Activated naive CD4-positive, alpha-beta T cell treated with anti-CD3 and anti-CD28 coated beads, Interleukin-2, amount 50 U/mL, for 72 hours (primary cell): ENCODE data around the gene RSRC1. TPM values are rescaled to one million over a fixed set of nuclear protein-coding genes. Genes with fewer than 3 reads are reported as not detected.

Source experiments
- ATAC-seq, 2 donors: fragments of 150-1000 bp; cut with Tn5 transposase; 2 replicates each; pipeline ENCODE4 v1.10.0; 2021; ENCODE audit warnings: mild to moderate bottlenecking in 2 of 2, moderate library complexity in 2 of 2
- DNase-seq, 2 donors: peaks; one replicate each; pipeline ENCODE4 v3.0.0; 2021 to 2022; ENCODE audit warnings: low spot score in 2 of 2
- H3K27ac Mint-ChIP-seq, 2 donors: one replicate each; pipeline ENCODE4 v1.8.0; 2022; ENCODE audit warnings: mild to moderate bottlenecking in 2 of 2, mixed read lengths in 2 of 2
- H3K36me3 Mint-ChIP-seq, 2 donors: one replicate each; pipeline ENCODE4 v1.8.0; 2022; ENCODE audit warnings: mixed read lengths in 2 of 2
- H3K9me3 Mint-ChIP-seq, 2 donors: one replicate each; pipeline ENCODE4 v1.8.0; 2022; ENCODE audit warnings: mixed read lengths in 2 of 2
- total RNA-seq, 2 donors: library from RNA; stranded (reverse); gene quantifications; one replicate each; pipeline ENCODE4 v1.2.3, GENCODE V29; 2022

RSRC1 gene
- total RNA-seq, 2 donors from 2014 or later = 25.1 to 47.3 TPM

DNA sequence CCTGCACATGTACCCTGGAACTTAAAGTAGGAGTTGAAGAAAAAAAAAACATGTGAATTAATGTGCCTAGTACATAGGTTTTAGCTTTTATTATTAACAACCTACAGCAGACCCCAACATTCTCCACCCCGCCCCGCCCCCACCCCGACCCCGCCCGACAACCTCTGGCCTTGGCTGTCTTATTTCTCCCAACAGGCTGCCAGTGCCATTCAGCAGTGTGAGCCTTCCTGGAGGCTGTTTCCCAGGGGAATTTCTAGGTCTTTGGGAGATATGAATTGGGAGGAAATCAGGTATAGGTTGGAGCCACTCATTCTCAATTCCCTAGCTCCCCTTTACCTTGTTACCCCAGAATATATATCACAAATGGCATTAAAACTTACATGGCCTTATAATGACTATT is 452.8 kb downstream of the RSRC1 start:
- ATAC-seq (no peak), DNase-seq (no peak)
- Mint-ChIP-seq H3K9me3 (peaks cover 5 to 8% of the 10 kb centered on the region in 2 donors), H3K36me3 (no peaks in the 10 kb centered on the region), H3K27ac (no peak overlapping the region)

DNA sequence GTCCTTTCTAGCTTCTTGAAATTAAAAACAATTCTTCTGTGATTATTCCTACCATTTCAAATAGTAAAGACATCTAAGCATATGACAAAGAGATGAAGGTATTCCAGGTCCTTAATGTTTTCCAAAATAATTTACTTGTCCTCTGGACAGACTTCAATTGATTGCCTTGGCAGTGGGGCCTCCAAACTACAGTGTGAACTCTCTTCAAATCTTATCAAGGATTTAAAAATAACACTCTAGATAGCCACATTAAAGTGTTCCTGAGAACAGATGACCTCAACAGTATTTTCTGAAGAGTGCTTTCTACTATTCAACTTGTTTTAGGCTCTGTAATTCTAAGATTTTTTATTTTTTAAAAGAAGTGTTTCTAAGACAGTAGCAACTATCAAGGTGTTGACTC is 453.2 kb downstream of the RSRC1 start:
- no peak overlapping the region for H3K27ac Mint-ChIP-seq
- ATAC-seq (no peak), DNase-seq (no peak)
- peaks cover 5 to 8% of the 10 kb centered on the region in 2 donors for H3K9me3 Mint-ChIP-seq
- H3K36me3 Mint-ChIP-seq = no peaks in the 10 kb centered on the region

DNA sequence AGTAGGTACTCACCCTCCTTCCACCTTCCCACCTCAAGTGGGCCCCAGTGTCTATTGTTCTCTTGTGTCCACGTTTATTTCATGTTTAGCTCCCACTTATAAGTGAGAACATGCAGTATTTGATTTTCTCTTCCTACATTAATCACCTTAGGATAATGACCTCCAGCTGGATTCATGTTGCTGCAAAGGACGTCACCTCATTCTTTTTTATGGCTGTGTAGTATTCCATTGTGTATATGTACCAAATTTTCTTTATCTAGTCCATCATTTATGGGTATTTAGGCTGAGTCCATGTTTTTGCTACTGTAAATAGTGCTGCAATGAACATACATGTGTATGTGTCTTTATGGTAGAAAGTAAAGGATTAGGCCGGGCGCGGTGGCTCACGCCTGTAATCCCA is 455.2 kb downstream of the RSRC1 start:
- DNase-seq = no peak
- H3K36me3 Mint-ChIP-seq = no peaks in the 10 kb centered on the region
- no peak overlapping the region for H3K27ac Mint-ChIP-seq
- ATAC-seq = no peak
- H3K9me3 Mint-ChIP-seq = peaks cover 4 to 5% of the 10 kb centered on the region in 2 donors

DNA sequence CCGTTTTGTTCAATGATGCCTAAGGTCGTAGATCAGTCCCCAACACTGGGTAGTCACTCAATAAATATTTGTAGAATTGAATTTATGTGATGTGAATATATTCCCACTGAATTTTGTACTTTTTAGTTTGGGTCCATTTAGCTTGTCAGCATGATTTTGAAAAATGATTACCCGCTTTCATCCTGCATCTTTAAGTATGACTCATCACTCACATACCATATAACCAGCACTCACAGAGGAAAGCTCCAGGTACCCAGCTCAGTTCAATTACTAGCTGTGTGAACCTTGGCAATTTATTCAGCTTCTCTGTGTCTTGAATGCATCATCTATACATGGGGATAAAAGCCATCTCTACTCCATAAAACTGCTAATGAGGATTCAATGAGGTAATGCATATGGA is 458.9 kb downstream of the RSRC1 start:
- Mint-ChIP-seq H3K9me3 (peaks cover 8 to 9% of the 10 kb centered on the region in 2 donors), H3K27ac (no peak overlapping the region), H3K36me3 (peaks cover 6 to 10% of the 10 kb centered on the region in 2 donors)
- no peak for ATAC-seq
- no peak for DNase-seq

DNA sequence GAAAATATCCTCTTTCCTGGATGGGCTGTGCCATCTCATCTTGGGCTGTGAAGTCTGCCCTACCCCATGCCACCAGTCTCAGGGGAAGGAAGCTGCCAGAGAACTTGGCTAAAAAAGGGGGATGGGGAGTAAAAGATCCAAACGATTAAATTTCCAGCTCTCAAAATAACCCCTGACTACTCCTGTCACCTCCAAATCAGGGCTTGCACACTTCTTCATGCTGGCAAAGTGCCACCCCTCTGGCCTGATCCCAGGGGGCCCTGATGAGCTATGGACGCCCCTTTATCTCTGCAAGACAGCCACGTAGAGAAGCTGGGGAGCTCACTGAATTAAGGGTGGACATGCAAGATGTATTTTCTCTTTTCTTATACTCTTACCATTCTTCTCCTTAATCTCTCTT is 459.9 kb downstream of the RSRC1 start:
- peaks cover 8 to 9% of the 10 kb centered on the region in 2 donors for H3K9me3 Mint-ChIP-seq
- H3K27ac Mint-ChIP-seq = no peak overlapping the region
- DNase-seq (no peak), ATAC-seq (no peak)
- H3K36me3 Mint-ChIP-seq = peaks cover 6 to 10% of the 10 kb centered on the region in 2 donors

DNA sequence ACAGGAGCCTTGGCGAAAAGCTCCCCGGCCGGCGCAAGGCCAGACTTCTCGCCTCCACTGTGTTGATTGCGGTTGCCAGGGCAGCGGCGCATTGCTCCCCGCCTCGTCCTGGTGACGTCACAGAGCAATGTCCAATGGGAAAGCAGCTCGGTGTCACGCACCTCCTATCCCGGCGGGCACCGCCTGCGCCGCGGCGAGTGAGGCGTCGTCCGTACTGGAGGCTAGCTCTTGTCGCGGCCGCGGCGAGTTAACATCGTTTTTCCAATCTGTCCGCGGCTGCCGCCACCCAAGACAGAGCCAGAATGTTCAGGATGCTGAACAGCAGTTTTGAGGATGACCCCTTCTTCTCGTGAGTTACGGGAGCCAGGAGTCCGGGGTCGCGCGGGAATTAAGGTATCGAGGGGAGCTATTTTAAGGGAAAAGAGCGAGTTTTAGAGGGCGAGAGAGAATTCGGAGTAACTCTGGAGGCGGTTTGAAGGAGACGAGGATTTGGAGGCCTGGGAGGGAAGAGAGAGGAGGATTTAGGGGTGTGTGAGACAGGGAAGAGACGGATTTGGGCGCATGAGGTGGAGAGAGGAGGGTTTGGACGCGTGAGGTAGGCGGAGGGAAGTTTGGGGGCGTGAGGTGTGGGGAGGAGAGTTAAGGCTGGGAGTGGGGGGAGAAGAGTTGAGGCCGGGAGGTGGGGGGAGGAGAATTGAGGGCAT is 461.3 kb downstream of the RSRC1 start, which contains the start of gene MLF1:
Gene MLF1 (plus strand): TSS at position 196 of the 704 bp plus-strand sequence. CDS start 107 bp downstream, at position 303.
- peak; percentile 79 to 81 for DNase-seq
- peaks cover 6 to 10% of the 10 kb centered on the region in 2 donors for H3K36me3 Mint-ChIP-seq
- peak; percentile 98 to 100 for ATAC-seq
- H3K9me3 Mint-ChIP-seq = peaks cover 3 to 5% of the 10 kb centered on the region in 2 donors
- H3K27ac Mint-ChIP-seq = peak within 1 kb of the TSS; percentile 82 to 83

DNA sequence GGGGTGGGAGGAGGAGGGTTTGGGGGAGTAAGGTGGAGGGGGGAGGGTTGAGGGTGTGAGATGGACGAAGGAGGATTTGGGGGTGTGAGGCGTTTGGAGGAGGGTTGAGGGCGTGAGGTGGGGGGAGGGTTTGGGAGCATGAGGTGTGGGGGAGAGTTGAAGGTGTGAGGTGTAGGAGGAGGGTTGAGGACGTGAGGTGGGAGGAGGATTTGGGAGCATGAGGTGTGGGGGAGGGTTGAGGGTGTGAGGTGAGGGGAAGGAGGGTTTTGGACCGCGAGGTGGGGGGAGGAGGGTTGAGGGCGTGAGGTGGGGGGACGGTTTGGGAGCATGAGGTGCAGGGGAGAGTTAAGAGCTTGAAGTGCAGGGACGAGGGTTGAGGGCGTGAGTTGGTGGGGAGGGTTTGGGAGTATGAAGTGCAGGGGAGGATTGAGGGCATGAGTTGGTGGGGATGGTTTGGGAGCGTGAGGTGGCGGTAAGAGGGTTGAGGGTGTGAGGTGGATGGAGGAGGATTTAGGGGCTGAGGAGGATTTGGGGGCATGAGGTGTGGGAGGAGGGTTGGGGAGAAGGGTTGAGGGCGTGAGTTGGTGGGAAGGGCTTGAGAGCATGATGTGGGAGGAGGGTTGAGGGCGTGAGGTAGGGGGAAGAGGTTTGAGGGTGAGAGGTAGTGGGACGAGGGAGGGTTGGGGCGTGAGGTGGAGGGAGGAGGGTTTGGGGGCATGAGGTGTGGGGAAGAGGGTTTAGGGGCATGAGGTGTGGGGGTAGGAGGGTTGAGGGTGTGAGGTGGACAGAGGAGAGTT is 462.3 kb downstream of the RSRC1 start:
- ATAC-seq = no peak
- no peak overlapping the region for H3K27ac Mint-ChIP-seq
- DNase-seq = no peak
- H3K9me3 Mint-ChIP-seq = peaks cover 3 to 5% of the 10 kb centered on the region in 2 donors
- H3K36me3 Mint-ChIP-seq = peaks cover 6 to 10% of the 10 kb centered on the region in 2 donors

DNA sequence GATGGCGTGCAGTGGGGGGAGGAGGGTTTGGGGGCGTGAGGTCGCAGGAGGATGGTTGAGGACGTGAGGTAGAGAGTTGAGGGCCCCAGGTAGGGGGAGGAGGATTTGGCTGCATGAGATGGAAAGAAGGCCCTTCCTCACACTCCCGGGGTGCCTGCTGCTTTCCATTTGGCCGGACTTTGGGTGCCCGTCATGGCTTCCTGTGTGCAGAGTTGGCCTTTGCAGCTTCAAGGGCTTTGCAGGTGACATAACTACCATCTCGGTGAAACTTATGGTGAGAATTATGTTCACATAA is 462.8 kb downstream of the RSRC1 start:
- Mint-ChIP-seq H3K36me3 (peaks cover 6 to 10% of the 10 kb centered on the region in 2 donors), H3K9me3 (peaks cover 3 to 5% of the 10 kb centered on the region in 2 donors), H3K27ac (no peak overlapping the region)
- ATAC-seq (no peak), DNase-seq (no peak)

DNA sequence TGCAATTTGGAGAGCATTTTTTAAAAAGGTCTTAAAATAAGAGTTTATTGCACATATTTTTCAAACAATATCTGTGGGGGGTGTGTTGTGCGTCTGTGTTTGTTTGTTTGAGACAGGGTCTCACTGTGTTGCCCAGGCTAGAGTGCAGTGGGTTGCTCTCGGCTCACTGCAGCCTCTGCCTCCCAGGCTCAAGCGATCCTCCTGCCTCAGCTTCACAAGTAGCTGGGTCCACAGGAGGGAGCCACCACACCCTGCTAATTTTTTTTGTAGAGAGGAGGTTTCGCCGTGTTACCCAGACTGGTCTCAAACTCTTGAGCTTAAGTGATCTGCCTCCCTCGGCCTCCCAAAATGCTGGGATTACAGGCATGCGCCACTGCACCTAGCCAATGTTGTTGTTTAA is 463.8 kb downstream of the RSRC1 start:
- no peak for DNase-seq
- no peak for ATAC-seq
- Mint-ChIP-seq H3K36me3 (peaks cover 6 to 10% of the 10 kb centered on the region in 2 donors), H3K9me3 (peaks cover 3 to 5% of the 10 kb centered on the region in 2 donors), H3K27ac (no peak overlapping the region)

DNA sequence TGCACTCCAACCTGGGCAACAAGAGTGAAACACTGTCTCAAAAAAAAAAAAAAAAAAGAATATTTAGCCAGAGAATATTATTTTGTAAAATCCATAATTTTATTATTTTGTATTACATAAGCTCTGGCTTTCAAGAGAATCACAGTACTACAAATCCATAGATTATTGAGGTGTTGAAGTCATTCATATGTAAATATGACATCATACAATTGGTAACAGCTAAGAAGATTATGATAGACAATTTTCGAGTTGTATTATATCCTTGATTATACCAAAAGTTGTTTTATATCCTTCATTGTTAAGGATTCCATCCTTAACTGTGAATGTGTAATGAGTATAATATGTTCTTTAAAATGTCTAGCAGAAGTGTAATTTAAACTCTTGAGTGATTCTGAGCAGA is 464.8 kb downstream of the RSRC1 start:
- Mint-ChIP-seq H3K36me3 (peaks cover 6 to 10% of the 10 kb centered on the region in 2 donors), H3K27ac (no peak overlapping the region), H3K9me3 (peaks cover 3 to 5% of the 10 kb centered on the region in 2 donors)
- no peak for DNase-seq
- no peak for ATAC-seq

DNA sequence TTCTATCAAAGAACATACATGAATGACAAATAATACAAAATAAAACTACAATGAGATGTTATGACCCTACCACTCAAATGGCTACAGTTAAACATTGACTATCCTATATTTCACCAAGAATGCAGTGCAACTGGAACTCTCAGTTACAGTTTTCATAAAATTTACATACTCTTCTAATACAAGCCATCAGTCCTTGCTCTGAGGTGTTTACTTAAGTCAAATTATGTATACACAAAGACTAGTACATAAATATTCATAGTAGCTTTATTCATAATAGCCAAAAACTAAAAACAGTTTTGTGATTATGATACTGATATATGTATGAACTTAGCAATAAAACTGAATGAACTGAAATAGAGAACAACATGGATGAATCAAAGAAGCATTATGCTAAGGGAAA is 480.3 kb downstream of the RSRC1 start:
- H3K9me3 Mint-ChIP-seq = no peaks in the 10 kb centered on the region
- no peak for ATAC-seq
- DNase-seq = no peak
- no peak overlapping the region for H3K27ac Mint-ChIP-seq
- H3K36me3 Mint-ChIP-seq = no peaks in the 10 kb centered on the region

Other genes starting within 250 kb of the RSRC1 start
- gene SHOX2, start 3.7 kb upstream of the RSRC1 start, total RNA-seq = not detected